Stomach (tissue), 9 donors: Measurements from ENCODE around the gene AR. TPM values are rescaled to one million over a fixed set of nuclear protein-coding genes. Genes with fewer than 3 reads are reported as not detected.

Experiments
- DNase-seq, 2 donors: peaks; one replicate each; pipeline versions ENCODE4 v3.0.0 to v3.0.0-alpha.2; 2013 to 2019
- H3K27ac ChIP-seq, 5 donors: fragments of 200-600 bp in 4 of 5; sonication (generic) in 4 of 5; one replicate each; pipeline ENCODE4 v1.5.1; 2013 to 2019; ENCODE audit warnings: mild to moderate bottlenecking in 1 of 5, moderate library complexity in 1 of 5
- H3K27me3 ChIP-seq, 3 donors: fragments of 200-600 bp; sonication (generic); one replicate each; pipeline ENCODE4 v1.5.1; 2017 to 2019; ENCODE audit warnings: mixed run types in 1 of 3
- H3K36me3 ChIP-seq, 4 donors: fragments of 200-600 bp; sonication (generic); 1 replicate in 3 of 4; 2 replicates in 1 of 4; pipeline ENCODE4 v1.5.1; 2016 to 2019
- H3K4me1 ChIP-seq, 4 donors: fragments of 200-600 bp; sonication (generic); one replicate each; pipeline ENCODE4 v1.5.1; 2016 to 2019
- H3K4me3 ChIP-seq, 4 donors: fragments of 200-600 bp; sonication (generic) in 3 of 4; one replicate each; pipeline ENCODE4 v1.5.1; 2016 to 2019; ENCODE audit warnings: mild to moderate bottlenecking in 1 of 4
- H3K9me3 ChIP-seq, 4 donors: fragments of 200-600 bp; sonication (generic); one replicate each; pipeline ENCODE4 v1.5.1; 2016 to 2019
- CTCF ChIP-seq, 7 experiments: fragments of 450-650 bp in 4 of 7; fragments of 200-600 bp in 3 of 7; sonication (generic) in 3 of 7; IDR thresholded peaks; one replicate each; pipeline ENCODE4 v1.5.1; 2016 to 2019; ENCODE audit warnings: antibody characterized with exemption in 7 of 7, control low read depth in 2 of 7, mild to moderate bottlenecking in 1 of 7
- EP300 ChIP-seq: sonication (generic); formaldehyde crosslinking; IDR thresholded peaks from one replicate; pipeline ENCODE4 v1.6.1; 2017; ENCODE audit warnings: antibody characterized with exemption
- POLR2A ChIP-seq, 4 donors: fragments of 450-650 bp; IDR thresholded peaks; one replicate each; pipeline ENCODE4 v1.6.1; 2016; ENCODE audit warnings: antibody characterized with exemption in 4 of 4, control low read depth in 2 of 4, mild to moderate bottlenecking in 1 of 4, moderate library complexity in 1 of 4
- POLR2AphosphoS5 ChIP-seq, 3 donors: sonication (generic); formaldehyde crosslinking; IDR thresholded peaks; one replicate each; pipeline ENCODE4 v1.6.1; 2016; ENCODE audit warnings: antibody characterized with exemption in 3 of 3
- WGBS, 5 donors: extraction: QIAGEN DNeasy Blood & Tissue Kit in 3 of 5; methylation state at CpG; one replicate each; pipeline versions ENCODE4 v1.1.5 to v1.1.7; 2013 to 2018; 5-methylcytosine and 5-hydroxymethylcytosine counted together
- intact Hi-C: fragments of 100-400 bp; cut with DNase I; formaldehyde crosslinking; loops from one replicate; pipeline ENCODE4 v1.15.1; 2023; ENCODE audit warnings: low total_unique reads
- polyA plus RNA-seq, 3 donors: library from polyadenylated mRNA; stranded (reverse); fragments of 200-250 nt; gene quantifications; one replicate each; pipeline ENCODE4 v1.2.3, GENCODE V29; 2013
- total RNA-seq, 5 donors: library from RNA; depleted of rRNA; stranded (reverse); fragments of >200 nt; gene quantifications; one replicate each; pipeline versions ENCODE4 v1.1.0 to v1.2.3, GENCODE V29; 2014 to 2016
- donor health status: healthy with polysubstance abuse.
- donor health status: Bipolar disorder and iron deficiency.
- donor health status: healthy.

The AR gene
- total and polyA plus RNA-seq, 8 donors, result 0.50 to 8.8 (median 1.4) TPM

GRCh38 chrX:67725471-67725870 is 181.7 kb downstream of the AR start:
- Histone ChIP-seq H3K9me3 (no peaks in the 10 kb centered on the region), H3K4me1 (no peaks in the 10 kb centered on the region), H3K27me3 (no peaks in the 10 kb centered on the region), H3K27ac (no peak overlapping the region), H3K36me3 (no peaks in the 10 kb centered on the region), H3K4me3 (no peak overlapping the region)
- intact Hi-C loops, result no loop called here
- 71 to 94% (median 89%) methylated on average over 2 of the region's 2 CpGs for WGBS, 5 donors
- TF ChIP-seq POLR2A (IDR thresholded peaks at IDR 0.05), result no peak
- TF ChIP-seq EP300, result no peak
- no peak for TF ChIP-seq CTCF (IDR thresholded peaks at IDR 0.05)
- no peak for TF ChIP-seq POLR2AphosphoS5 (IDR thresholded peaks at IDR 0.05)
- DNase-seq, result no peak

GRCh38 chrX:67726018-67726417 is 182.2 kb downstream of the AR start:
- WGBS, 5 donors, result 30 to 75% (median 60%) methylated on average over 1 of the region's 1 CpG
- Histone ChIP-seq H3K27me3 (no peaks in the 10 kb centered on the region), H3K9me3 (no peaks in the 10 kb centered on the region), H3K27ac (no peak overlapping the region), H3K36me3 (no peaks in the 10 kb centered on the region), H3K4me1 (no peaks in the 10 kb centered on the region), H3K4me3 (no peak overlapping the region)
- TF ChIP-seq POLR2AphosphoS5 (IDR thresholded peaks at IDR 0.05), result no peak
- no peak for TF ChIP-seq CTCF (IDR thresholded peaks at IDR 0.05)
- no peak for TF ChIP-seq POLR2A (IDR thresholded peaks at IDR 0.05)
- TF ChIP-seq EP300, result no peak
- DNase-seq, result no peak
- intact Hi-C loops, result no loop called here

- H3K36me3 ChIP-seq, result no peaks in the 10 kb centered on the region
- H3K9me3 ChIP-seq, result no peaks in the 10 kb centered on the region
- no peaks in the 10 kb centered on the region for H3K4me1 ChIP-seq
- 32 to 63% (median 44%) methylated on average over 2 of the region's 2 CpGs for WGBS, 5 donors
- intact Hi-C loops, result no loop called here
- no peak for TF ChIP-seq POLR2A (IDR thresholded peaks at IDR 0.05)
- TF ChIP-seq CTCF (IDR thresholded peaks at IDR 0.05), result no peak
- TF ChIP-seq EP300, result no peak
- no peak for TF ChIP-seq POLR2AphosphoS5 (IDR thresholded peaks at IDR 0.05)
- H3K27me3 ChIP-seq, result no peaks in the 10 kb centered on the region
- no peak overlapping the region for H3K27ac ChIP-seq
- H3K4me3 ChIP-seq, result no peak overlapping the region
- DNase-seq, result no peak
Measured at GRCh38 chrX:67727576-67727975, 183.8 kb downstream of the AR start.

GRCh38 chrX:67730296-67730695 is 186.5 kb downstream of the AR start:
- DNase-seq, result no peak
- Histone ChIP-seq H3K4me1 (no peaks in the 10 kb centered on the region), H3K9me3 (no peaks in the 10 kb centered on the region), H3K36me3 (no peaks in the 10 kb centered on the region), H3K27me3 (no peaks in the 10 kb centered on the region), H3K4me3 (no peak overlapping the region), H3K27ac (no peak overlapping the region)
- 46 to 75% (median 64%) methylated on average over 2 of the region's 2 CpGs for whole genome bisulfite sequencing, 5 donors
- intact Hi-C loops, result no loop called here
- TF ChIP-seq CTCF (IDR thresholded peaks at IDR 0.05), result no peak
- no peak for TF ChIP-seq POLR2A (IDR thresholded peaks at IDR 0.05)
- no peak for TF ChIP-seq EP300
- TF ChIP-seq POLR2AphosphoS5 (IDR thresholded peaks at IDR 0.05), result no peak

GRCh38 chrX:67731061-67731460 is 187.2 kb downstream of the AR start:
- TF ChIP-seq CTCF (IDR thresholded peaks at IDR 0.05) (no peak), EP300 (no peak), POLR2A (IDR thresholded peaks at IDR 0.05) (no peak), POLR2AphosphoS5 (IDR thresholded peaks at IDR 0.05) (no peak)
- intact Hi-C loops, result no loop called here
- no peak for DNase-seq
- Histone ChIP-seq H3K27me3 (no peaks in the 10 kb centered on the region), H3K9me3 (no peaks in the 10 kb centered on the region), H3K27ac (no peak overlapping the region), H3K4me1 (no peaks in the 10 kb centered on the region), H3K4me3 (no peak overlapping the region), H3K36me3 (no peaks in the 10 kb centered on the region)
